Measurements from ENCODE around the gene CD200R1L.

DNA sequence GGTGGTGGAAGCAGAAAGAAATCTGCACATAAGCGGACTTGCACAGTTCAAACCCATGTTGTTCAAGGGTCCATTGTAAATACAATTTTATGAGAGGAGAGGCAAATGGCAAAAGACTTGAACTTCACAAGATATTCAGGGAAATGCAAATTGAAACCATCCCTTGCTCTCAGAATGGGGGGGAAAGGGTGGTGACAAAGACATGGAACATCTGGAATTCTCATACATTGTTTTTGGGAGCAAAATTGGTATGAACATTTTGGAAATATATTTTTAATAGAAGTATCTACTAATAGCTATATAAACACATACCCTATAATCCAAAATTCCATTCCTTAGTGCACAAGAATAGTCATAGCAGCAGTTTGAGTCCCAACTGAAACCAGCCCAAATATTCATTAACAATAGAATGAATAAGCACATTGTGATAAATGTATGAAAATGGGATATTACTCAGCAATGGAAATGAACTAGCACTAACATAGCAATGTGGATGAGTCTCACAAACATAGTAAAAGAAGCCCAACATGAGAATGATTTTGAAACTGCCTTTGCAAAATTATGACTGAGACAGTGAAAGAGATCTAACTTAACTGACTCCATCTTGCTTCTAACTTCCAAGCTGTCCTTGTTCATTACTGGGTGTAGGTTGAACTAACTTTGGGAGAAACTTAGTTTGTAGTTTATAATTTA is 77.2 kb downstream of the CD200R1L start:
- TF ChIP-seq CTCF (IDR thresholded peaks at IDR 0.05 in 8 of 11, conservative IDR thresholded peaks at IDR 0.05 in 3 of 11) (no peak), POLR2A (IDR thresholded peaks at IDR 0.05) (no peak), POLR2AphosphoS5 (IDR thresholded peaks at IDR 0.05) (no peak)

Data from spleen (tissue), 7 donors.